Thyroid gland (tissue), 4 donors: ENCODE results near the gene ZNF576. TPM values are rescaled to one million over a fixed set of nuclear protein-coding genes. Genes with fewer than 3 reads are reported as not detected.

Source experiments
- DNase-seq, 2 donors: peaks; one replicate each; pipeline ENCODE4 v3.0.0-alpha.2; 2019
- H3K27ac ChIP-seq, 3 donors: fragments of 200-600 bp; sonication (generic); 1 replicate in 2 of 3; 2 replicates in 1 of 3; pipeline ENCODE4 v1.5.1; 2016 to 2019; ENCODE audit warnings: mild to moderate bottlenecking in 1 of 3, moderate library complexity in 1 of 3
- H3K27me3 ChIP-seq: fragments of 200-600 bp; sonication (generic); one replicate; pipeline ENCODE4 v1.5.1; 2019
- H3K36me3 ChIP-seq, 2 donors: fragments of 200-600 bp; sonication (generic); one replicate each; pipeline ENCODE4 v1.5.1; 2016 to 2019
- H3K4me1 ChIP-seq, 2 donors: fragments of 200-600 bp; sonication (generic); one replicate each; pipeline ENCODE4 v1.5.1; 2017 to 2019
- H3K4me3 ChIP-seq, 3 donors: fragments of 200-600 bp; sonication (generic); replicated peaks in 1 of 3; 1 replicate in 2 of 3; 2 replicates in 1 of 3; pipeline ENCODE4 v1.5.1; 2016; ENCODE audit warnings: mild to moderate bottlenecking in 1 of 3
- H3K9me3 ChIP-seq: fragments of 200-600 bp; sonication (generic); one replicate; pipeline ENCODE4 v1.5.1; 2017
- CTCF ChIP-seq, 6 experiments: fragments of 200-600 bp in 3 of 6; fragments of 450-650 bp in 3 of 6; sonication (generic) in 3 of 6; IDR thresholded peaks; one replicate each; pipeline ENCODE4 v1.5.1; 2016 to 2019; ENCODE audit warnings: antibody characterized with exemption in 6 of 6, mild to moderate bottlenecking in 2 of 6, inconsistent platforms in 1 of 6, moderate library complexity in 1 of 6
- POLR2A ChIP-seq, 2 donors: fragments of 450-650 bp; IDR thresholded peaks; one replicate each; pipeline ENCODE4 v1.6.1; 2017; ENCODE audit warnings: antibody characterized with exemption in 2 of 2, mild to moderate bottlenecking in 2 of 2, moderate library complexity in 1 of 2
- WGBS, 2 donors: methylation state at CpG; one replicate each; pipeline ENCODE4 v1.1.5; 2017; 5-methylcytosine and 5-hydroxymethylcytosine counted together
- intact Hi-C: fragments of 100-400 bp; cut with DNase I; formaldehyde crosslinking; loops from one replicate; pipeline ENCODE4 v1.15.1; 2023
- total RNA-seq, 4 donors: library from RNA; depleted of rRNA; stranded (reverse); fragments of >200 nt; gene quantifications; one replicate each; pipeline ENCODE4 v1.2.3, GENCODE V29; 2016

Gene ZNF576
- total RNA-seq, 4 donors from 2014 or later, result 15.7 to 23.5 (median 17.9) TPM

- no peak for TF ChIP-seq CTCF (IDR thresholded peaks at IDR 0.05)
- TF ChIP-seq POLR2A (IDR thresholded peaks at IDR 0.05), result no peak
- Histone ChIP-seq H3K27ac (no peak overlapping the region), H3K4me3 (no peak overlapping the region), H3K4me1 (no peaks in the 10 kb centered on the region), H3K36me3 (peaks cover 5 to 14% of the 10 kb centered on the region in 2 donors), H3K27me3 (no peaks in the 10 kb centered on the region), H3K9me3 (no peaks in the 10 kb centered on the region)
- intact Hi-C loops, result no loop called here
- no peak for DNase-seq
- 86 to 87% methylated on average over 7 of the region's 7 CpGs for WGBS, 2 donors
Observed at GRCh38 chr19:43609872-43610271, 13.5 kb downstream of the ZNF576 start.

GRCh38 chr19:43610493-43610892 is 14.1 kb downstream of the ZNF576 start:
- H3K4me3 ChIP-seq, result no peak overlapping the region
- no peaks in the 10 kb centered on the region for H3K27me3 ChIP-seq
- DNase-seq, result no peak
- H3K9me3 ChIP-seq, result no peaks in the 10 kb centered on the region
- peaks cover 0 to 1% of the 10 kb centered on the region in 2 donors for H3K4me1 ChIP-seq
- intact Hi-C loops, result no loop called here
- WGBS, 2 donors, result 62 to 86% methylated on average over 3 of the region's 3 CpGs
- TF ChIP-seq CTCF (IDR thresholded peaks at IDR 0.05), result no peak
- H3K36me3 ChIP-seq, result peaks cover 5 to 14% of the 10 kb centered on the region in 2 donors
- H3K27ac ChIP-seq, result no peak overlapping the region

- intact Hi-C loops, result no loop called here
- 93 to 98% methylated on average over 3 of the region's 3 CpGs for WGBS, 2 donors
- TF ChIP-seq CTCF (IDR thresholded peaks at IDR 0.05), result no peak
- TF ChIP-seq POLR2A (IDR thresholded peaks at IDR 0.05), result no peak
- Histone ChIP-seq H3K9me3 (no peaks in the 10 kb centered on the region), H3K27ac (no peak within 1 kb of the TSS), H3K4me3 (no peak within 1 kb of the TSS), H3K27me3 (no peaks in the 10 kb centered on the region), H3K4me1 (peaks cover 0 to 4% of the 10 kb centered on the region in 2 donors), H3K36me3 (peaks cover 5 to 14% of the 10 kb centered on the region in 2 donors)
- no peak for DNase-seq
Observed at GRCh38 chr19:43611788-43612187, 15.4 kb downstream of the ZNF576 start, which contains the start of gene SRRM5. SRRM5 (plus strand) TSS chr19:43612088; CDS start chr19:43612122, 34 bp downstream.

- TF ChIP-seq CTCF (IDR thresholded peaks at IDR 0.05), result no peak
- TF ChIP-seq POLR2A (IDR thresholded peaks at IDR 0.05), result no peak
- WGBS, 2 donors, result 95 to 96% methylated on average over 12 of the region's 12 CpGs
- no peaks in the 10 kb centered on the region for H3K27me3 ChIP-seq
- intact Hi-C loops, result no loop called here
- peaks cover 0 to 4% of the 10 kb centered on the region in 2 donors for H3K4me1 ChIP-seq
- no peaks in the 10 kb centered on the region for H3K9me3 ChIP-seq
- no peak overlapping the region for H3K4me3 ChIP-seq
- H3K36me3 ChIP-seq, result peaks cover 5 to 14% of the 10 kb centered on the region in 2 donors
- DNase-seq, result no peak
- no peak overlapping the region for H3K27ac ChIP-seq
Observed at GRCh38 chr19:43612374-43612773, 16.0 kb downstream of the ZNF576 start.

GRCh38 chr19:43616306-43616705 is 19.9 kb downstream of the ZNF576 start:
- Histone ChIP-seq H3K36me3 (peaks cover 5 to 8% of the 10 kb centered on the region in 2 donors), H3K4me1 (peaks cover 10 to 11% of the 10 kb centered on the region in 2 donors), H3K27me3 (no peaks in the 10 kb centered on the region), H3K9me3 (no peaks in the 10 kb centered on the region), H3K4me3 (no peak overlapping the region), H3K27ac (no peak overlapping the region)
- WGBS, 2 donors, result 75 to 95% methylated on average over 1 of the region's 1 CpG
- no peak for DNase-seq
- intact Hi-C loops, result no loop called here
- TF ChIP-seq CTCF (IDR thresholded peaks at IDR 0.05) (no peak), POLR2A (IDR thresholded peaks at IDR 0.05) (no peak)
